Daoy (cell line): ENCODE measurements around the gene VAMP8. TPM values are rescaled to one million over a fixed set of nuclear protein-coding genes. Genes with fewer than 3 reads are reported as not detected.
A peak's percentile ranks its signal among the peaks of the same experiment; 100 is the strongest.
"Not testable (repeated sequence)": the region's sequence is repeated elsewhere in the genome, so short reads cannot be mapped to it uniquely, and the experiment has no call there.

Experiments used
- DNase-seq: peaks from one replicate; pipeline ENCODE4 v3.0.0-alpha.2; 2015; ENCODE audit warnings: low read depth
- total RNA-seq: library from RNA; depleted of rRNA; stranded (reverse); fragments of >200 nt; shearing (Covaris generic); gene quantifications from 2 replicates; pipeline ENCODE4 v1.2.3, GENCODE V29; 2014

Gene VAMP8
- total RNA-seq, 1 experiment from 2014 or later, result 6.0 TPM

GRCh38 chr2:85547089-85547858, 30.1 kb upstream of the VAMP8 start:
- no peak for DNase-seq

GRCh38 chr2:85547859-85548607, 29.4 kb upstream of the VAMP8 start:
- DNase-seq, result no peak

- DNase-seq, result no peak
Observed at GRCh38 chr2:85548608-85548900, 28.8 kb upstream of the VAMP8 start.

GRCh38 chr2:85549095-85549494, 28.3 kb upstream of the VAMP8 start:
- DNase-seq, result no peak

GRCh38 chr2:85549826-85550225, 27.6 kb upstream of the VAMP8 start:
- DNase-seq, result peak; percentile 67

DNA sequence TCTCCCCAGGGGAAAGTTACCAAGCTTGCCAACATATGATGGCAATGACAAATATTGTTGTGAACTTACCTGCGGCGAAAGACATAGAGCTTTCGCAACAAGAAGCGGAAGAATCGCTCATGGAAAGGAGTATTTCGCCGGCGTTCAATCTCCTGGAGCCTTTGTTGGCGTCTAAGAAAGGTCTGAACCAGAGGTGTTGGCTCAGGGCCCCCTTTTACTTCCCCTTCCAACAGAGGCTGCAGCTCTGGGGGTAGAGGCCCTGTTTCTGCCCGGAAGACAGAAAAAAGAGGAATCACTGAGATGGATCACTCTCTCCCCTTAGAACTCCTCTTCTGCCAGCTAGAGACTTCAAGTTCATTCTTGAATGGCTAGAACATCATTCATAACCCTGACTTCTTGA, 26.9 kb upstream of the VAMP8 start:
- DNase-seq, result no peak

GRCh38 chr2:85551698-85552678, 25.4 kb upstream of the VAMP8 start:
- peak; percentile 65 for DNase-seq

- DNase-seq, result no peak
Observed at GRCh38 chr2:85553184-85553583, 24.2 kb upstream of the VAMP8 start.

GRCh38 chr2:85554980-85555612, 22.3 kb upstream of the VAMP8 start:
- no peak for DNase-seq

GRCh38 chr2:85557130-85557529, 20.3 kb upstream of the VAMP8 start:
- no peak for DNase-seq

GRCh38 chr2:85558160-85558559, 19.2 kb upstream of the VAMP8 start:
- DNase-seq, result no peak

GRCh38 chr2:85560403-85560726, 17.0 kb upstream of the VAMP8 start:
- not testable (repeated sequence) for DNase-seq

GRCh38 chr2:85560812-85561279, 16.5 kb upstream of the VAMP8 start:
- no peak for DNase-seq

DNA sequence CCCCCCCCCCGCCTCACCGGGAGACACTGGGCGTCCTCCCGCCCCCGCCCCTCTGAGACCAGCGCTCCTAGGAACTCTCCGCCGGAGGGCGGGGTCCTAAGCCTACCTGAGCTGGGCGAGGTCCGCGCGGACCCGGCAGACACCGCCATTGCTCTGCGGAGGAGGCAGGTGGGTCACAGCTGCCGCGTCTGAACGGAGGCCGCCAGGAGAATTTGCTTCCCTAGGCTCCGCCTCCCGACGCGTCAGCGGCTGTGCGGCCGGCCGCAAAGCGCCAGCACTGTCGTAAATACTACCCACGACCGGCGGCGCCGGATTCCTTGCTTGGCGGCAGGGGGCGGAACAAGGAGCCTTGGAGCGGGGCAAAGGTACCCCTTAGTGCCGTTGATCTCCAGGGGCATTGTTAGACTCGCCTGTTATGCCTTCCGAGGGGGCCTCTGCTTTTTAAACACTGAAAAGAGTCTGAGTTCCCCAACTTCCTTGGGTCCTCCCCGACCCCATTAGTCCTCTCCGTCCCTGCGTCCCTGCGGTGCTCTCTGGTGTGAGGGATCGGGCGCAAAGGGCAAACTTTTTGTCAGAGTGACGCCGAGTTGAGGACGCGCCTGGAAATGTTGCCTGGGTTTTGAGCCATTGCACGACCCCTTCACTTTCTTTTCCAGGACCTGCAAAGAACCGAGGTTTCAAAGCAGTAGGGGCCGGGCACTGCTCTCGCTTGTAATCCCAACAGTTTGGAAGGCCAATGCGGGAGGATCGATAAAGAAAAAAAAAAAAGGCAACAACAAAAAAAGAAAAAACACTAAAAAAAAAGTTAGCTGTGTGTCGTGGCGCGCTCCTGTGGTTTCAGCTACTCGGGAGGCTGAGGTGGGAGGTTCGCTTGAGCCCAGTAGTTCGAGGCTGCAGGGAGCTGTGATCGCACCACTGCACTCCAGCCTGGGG, 15.8 kb upstream of the VAMP8 start, which contains the start of gene GGCX:
GGCX (minus strand) TSS at position 214 of the 933 bp plus-strand sequence; CDS start at position 149, 65 bp downstream.
- peak; percentile 96 for DNase-seq

DNA sequence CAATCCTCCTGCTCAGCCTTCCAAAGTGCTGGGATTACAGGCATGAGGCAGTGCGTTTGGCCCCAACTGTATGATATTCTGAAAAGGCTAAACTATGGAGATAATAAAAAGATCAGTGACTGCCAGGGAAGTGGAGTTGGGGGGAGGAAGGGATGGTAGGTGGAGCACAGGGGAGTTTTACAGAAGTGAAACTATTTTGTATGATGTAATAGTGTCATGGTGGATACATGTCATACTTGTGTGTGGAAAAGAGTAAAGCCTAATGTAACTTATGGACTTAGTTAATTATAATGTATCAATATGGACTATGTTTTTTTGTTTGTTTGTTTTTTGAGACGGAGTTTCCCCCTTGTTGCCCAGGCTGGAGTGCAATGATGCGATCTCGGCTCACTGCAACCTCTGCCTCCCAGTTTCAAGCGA, 13.2 kb upstream of the VAMP8 start:
- DNase-seq, result no peak

- no peak for DNase-seq
Observed at GRCh38 chr2:85566265-85566664, 11.1 kb upstream of the VAMP8 start.

GRCh38 chr2:85575739-85576138, 1.6 kb upstream of the VAMP8 start:
- DNase-seq, result no peak

GRCh38 chr2:85577063-85577385, 362 bp upstream of the VAMP8 start:
- no peak for DNase-seq

GRCh38 chr2:85578243-85579180, 1.1 kb downstream of the VAMP8 start:
- DNase-seq, result no peak
